ENCODE measurements around the gene CTDSPL. TPM values are rescaled to one million over a fixed set of nuclear protein-coding genes. Genes with fewer than 3 reads are reported as not detected.

CTDSPL gene
- total and polyA plus RNA-seq, 2 experiments from 2014 or later: 7.1 to 33.4 TPM

DNA sequence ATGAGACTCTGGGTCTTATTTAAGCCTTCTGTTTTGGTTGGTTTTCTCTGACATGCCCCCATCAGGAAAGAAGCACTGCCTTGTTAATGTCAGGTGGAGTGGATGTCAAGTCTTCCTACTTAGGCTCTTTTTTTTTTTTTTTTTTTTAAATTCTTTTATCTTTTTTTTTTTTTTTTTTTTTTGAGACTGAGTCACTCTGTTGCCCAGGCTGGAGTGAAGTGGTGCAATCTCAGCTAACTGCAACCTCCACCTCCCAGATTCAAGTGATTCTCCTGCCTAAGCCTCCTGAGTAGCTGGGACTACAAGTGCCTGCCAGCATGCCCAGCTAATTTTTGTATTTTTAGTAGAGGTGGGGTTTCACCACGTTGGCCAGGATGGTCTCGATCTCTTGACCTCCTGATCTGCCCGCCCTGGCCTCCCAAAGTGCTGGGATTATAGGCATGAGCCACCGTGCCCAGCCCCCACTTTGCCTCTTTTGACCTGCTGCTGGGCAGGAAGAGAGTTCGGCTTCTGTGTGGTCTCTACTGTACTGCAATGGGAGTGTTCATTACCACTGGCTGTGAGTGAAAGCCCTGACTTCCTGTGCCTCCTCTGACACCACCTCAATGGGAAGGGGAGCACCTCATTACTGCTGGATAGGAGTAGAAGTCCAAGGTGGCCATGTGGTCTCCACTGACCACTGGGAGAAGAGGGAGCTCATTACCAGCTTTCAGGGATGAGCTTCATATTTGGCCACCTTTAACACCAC is 10.9 kb downstream of the CTDSPL start:
- no peaks in the 10 kb centered on the region for H3K27me3 ChIP-seq (replicated peaks; ENCODE audit: insufficient read depth)
- no peaks in the 10 kb centered on the region for H3K4me1 ChIP-seq (ENCODE audit: insufficient read depth)
- no peaks in the 10 kb centered on the region for H3F3A ChIP-seq (ENCODE audit: insufficient read depth)
- H3K4me2 ChIP-seq (ENCODE audit: unreplicated experiment): no peak overlapping the region
- H3K9me2 ChIP-seq (ENCODE audit: insufficient read depth): no peaks in the 10 kb centered on the region
- WGBS, 2 experiments (ENCODE audit: low coverage in 1 of 2, low lambda C conversion rate in 2 of 2, missing lambda C conversion rate in 2 of 2): 96 to 97% methylated on average over 5 of the region's 5 CpGs
- no peak overlapping the region for H3K9ac ChIP-seq
- H2AFZ ChIP-seq: no peak overlapping the region
- peaks cover 99% of the 10 kb centered on the region for H3K79me2 ChIP-seq (ENCODE audit: insufficient read depth)
- peak; percentile 42 for DNase-seq
- H3K9me3 ChIP-seq (ENCODE audit: low read depth): no peaks in the 10 kb centered on the region
- TF ChIP-seq EZH2phosphoT487 (IDR thresholded peaks at IDR 0.05; ENCODE audit: insufficient read depth, low read depth): no peak
- TF ChIP-seq EZH2 (IDR thresholded peaks at IDR 0.05; ENCODE audit: insufficient read depth, poor library complexity, severe bottlenecking): no peak
- no peaks in the 10 kb centered on the region for H4K20me1 ChIP-seq (ENCODE audit: insufficient read depth)
- no peak overlapping the region for H3K4me3 ChIP-seq
- H3K36me3 ChIP-seq (ENCODE audit: low read depth): no peaks in the 10 kb centered on the region; the same call in 1 of the 2 replicates
- H3K27ac ChIP-seq: no peak overlapping the region
- in situ Hi-C loops (cut with MboI): no loop called here

DNA sequence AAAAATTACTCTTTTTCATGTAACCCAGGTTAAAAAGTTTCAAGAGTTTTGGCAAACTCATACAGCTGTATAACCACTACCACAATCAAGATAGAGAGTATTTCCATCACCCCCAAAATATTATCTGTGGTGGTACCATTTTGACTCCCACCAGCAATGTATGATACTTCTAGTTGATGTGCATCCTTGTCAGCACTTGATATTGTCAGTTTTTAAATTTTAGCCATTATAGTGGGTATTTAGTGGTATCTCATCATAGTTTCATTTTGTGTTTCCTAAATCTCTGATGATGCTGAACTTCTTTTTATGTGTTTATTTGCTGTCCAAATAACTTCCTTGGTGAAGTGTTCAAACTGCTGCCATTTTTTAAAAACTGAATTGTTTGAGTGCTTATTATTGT is 14.6 kb downstream of the CTDSPL start:
- no peak overlapping the region for H3K4me2 ChIP-seq (ENCODE audit: unreplicated experiment)
- no peaks in the 10 kb centered on the region for H3K9me2 ChIP-seq (ENCODE audit: insufficient read depth)
- no peak overlapping the region for H3K4me3 ChIP-seq
- H3K27ac ChIP-seq: no peak overlapping the region
- TF ChIP-seq EZH2 (IDR thresholded peaks at IDR 0.05; ENCODE audit: insufficient read depth, poor library complexity, severe bottlenecking): no peak
- TF ChIP-seq EZH2phosphoT487 (IDR thresholded peaks at IDR 0.05; ENCODE audit: insufficient read depth, low read depth): no peak
- no peaks in the 10 kb centered on the region for H3F3A ChIP-seq (ENCODE audit: insufficient read depth)
- no peak for DNase-seq
- H3K9me3 ChIP-seq (ENCODE audit: low read depth): no peaks in the 10 kb centered on the region
- H4K20me1 ChIP-seq (ENCODE audit: insufficient read depth): peaks cover 6% of the 10 kb centered on the region; the same call in 1 of the 2 replicates
- H3K79me2 ChIP-seq (ENCODE audit: insufficient read depth): peaks cover 99% of the 10 kb centered on the region
- H3K27me3 ChIP-seq (replicated peaks; ENCODE audit: insufficient read depth): no peaks in the 10 kb centered on the region
- H3K36me3 ChIP-seq (ENCODE audit: low read depth): no peaks in the 10 kb centered on the region; the same call in 1 of the 2 replicates
- H3K4me1 ChIP-seq (ENCODE audit: insufficient read depth): no peaks in the 10 kb centered on the region
- no peak overlapping the region for H3K9ac ChIP-seq
- in situ Hi-C loops (cut with MboI): no loop called here
- H2AFZ ChIP-seq: no peak overlapping the region

DNA sequence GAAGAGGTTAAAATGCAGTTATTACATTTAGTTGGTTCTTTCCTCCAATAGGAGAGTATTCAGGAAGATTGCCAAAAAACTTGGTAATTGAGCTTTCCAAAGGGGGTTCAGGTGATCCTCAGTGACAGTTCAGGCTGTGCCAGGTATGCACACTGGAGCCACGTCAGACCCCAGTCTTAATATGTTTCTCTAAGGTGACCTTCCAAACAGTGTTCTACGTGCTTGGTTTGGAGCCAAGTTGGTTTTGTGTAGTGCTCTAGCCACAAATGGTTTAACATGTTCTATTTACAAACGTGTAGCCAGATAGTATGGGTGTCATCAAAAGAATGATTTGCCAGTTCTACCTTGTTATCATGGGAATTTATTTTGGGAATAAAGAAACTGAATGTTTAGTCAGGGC is 21.0 kb downstream of the CTDSPL start:
- Histone ChIP-seq H4K20me1 (ENCODE audit: insufficient read depth) (peaks cover 12% of the 10 kb centered on the region), H2AFZ (no peak overlapping the region), H3F3A (ENCODE audit: insufficient read depth) (no peaks in the 10 kb centered on the region), H3K27ac (no peak overlapping the region), H3K36me3 (ENCODE audit: low read depth) (no peaks in the 10 kb centered on the region), H3K79me2 (ENCODE audit: insufficient read depth) (peaks cover 100% of the 10 kb centered on the region), H3K9me3 (ENCODE audit: low read depth) (no peaks in the 10 kb centered on the region), H3K9ac (no peak overlapping the region), H3K27me3 (replicated peaks; ENCODE audit: insufficient read depth) (no peaks in the 10 kb centered on the region), H3K9me2 (ENCODE audit: insufficient read depth) (no peaks in the 10 kb centered on the region; the same call in 1 of the 2 replicates), H3K4me3 (no peak overlapping the region), H3K4me1 (ENCODE audit: insufficient read depth) (no peaks in the 10 kb centered on the region), H3K4me2 (ENCODE audit: unreplicated experiment) (no peak overlapping the region)
- TF ChIP-seq EZH2phosphoT487 (IDR thresholded peaks at IDR 0.05; ENCODE audit: insufficient read depth, low read depth): no peak
- TF ChIP-seq EZH2 (IDR thresholded peaks at IDR 0.05; ENCODE audit: insufficient read depth, poor library complexity, severe bottlenecking): no peak
- WGBS, 2 experiments (ENCODE audit: low coverage in 1 of 2, low lambda C conversion rate in 2 of 2, missing lambda C conversion rate in 2 of 2): 53 to 60% methylated on average over 3 of the region's 3 CpGs
- in situ Hi-C loops (cut with MboI): no loop called here
- DNase-seq: no peak

DNA sequence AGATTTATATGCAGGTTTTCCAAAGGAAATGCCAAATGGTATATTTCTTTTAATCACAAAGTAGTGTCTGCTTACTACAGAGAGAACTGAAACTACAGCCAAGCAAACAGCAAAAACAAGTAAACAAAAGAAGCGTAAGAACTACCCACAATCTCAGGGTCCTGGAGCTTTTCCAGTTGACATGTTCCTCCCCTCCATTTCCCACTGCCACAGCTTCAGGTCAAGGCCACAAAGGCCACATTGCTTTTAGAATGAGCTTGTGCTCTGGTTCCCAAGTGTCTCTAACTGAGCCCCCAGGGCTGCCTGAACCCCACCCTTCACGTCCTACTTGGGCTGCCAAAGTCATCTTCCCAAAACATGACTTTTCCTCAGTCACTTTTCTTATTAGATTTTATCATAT is 24.1 kb downstream of the CTDSPL start:
- Histone ChIP-seq H3K4me2 (ENCODE audit: unreplicated experiment) (no peak overlapping the region), H3K79me2 (ENCODE audit: insufficient read depth) (peaks cover 99% of the 10 kb centered on the region), H3K27ac (no peak overlapping the region), H3K27me3 (replicated peaks; ENCODE audit: insufficient read depth) (no peaks in the 10 kb centered on the region), H4K20me1 (ENCODE audit: insufficient read depth) (peaks cover 6% of the 10 kb centered on the region; the same call in 1 of the 2 replicates), H3K9ac (no peak overlapping the region), H3K9me3 (ENCODE audit: low read depth) (no peaks in the 10 kb centered on the region), H3K4me3 (no peak overlapping the region), H3K4me1 (ENCODE audit: insufficient read depth) (no peaks in the 10 kb centered on the region), H3K36me3 (ENCODE audit: low read depth) (no peaks in the 10 kb centered on the region), H2AFZ (no peak overlapping the region), H3K9me2 (ENCODE audit: insufficient read depth) (no peaks in the 10 kb centered on the region; the same call in 1 of the 2 replicates), H3F3A (ENCODE audit: insufficient read depth) (no peaks in the 10 kb centered on the region)
- in situ Hi-C loops (cut with MboI): no loop called here
- WGBS, 2 experiments (ENCODE audit: low coverage in 1 of 2, low lambda C conversion rate in 2 of 2, missing lambda C conversion rate in 2 of 2): 87 to 92% methylated on average over 2 of the region's 2 CpGs
- DNase-seq: no peak
- TF ChIP-seq EZH2 (IDR thresholded peaks at IDR 0.05; ENCODE audit: insufficient read depth, poor library complexity, severe bottlenecking) (no peak), EZH2phosphoT487 (IDR thresholded peaks at IDR 0.05; ENCODE audit: insufficient read depth, low read depth) (no peak)
